Erythroblast (primary cell): Measurements from ENCODE around the gene ANO1.

ENCODE experiments used
- GATA1 ChIP-seq: IDR thresholded peaks from 2 replicates; pipeline ENCODE4 v1.6.1; 2011; ENCODE audit warnings: low read depth, mild to moderate bottlenecking, control low read depth, low read length, moderate library complexity
- POLR2A ChIP-seq: IDR thresholded peaks from 2 replicates; pipeline ENCODE4 v1.6.1; 2011; ENCODE audit warnings: mild to moderate bottlenecking, low read length

GRCh38 chr11:70170596-70171210 is 92.6 kb downstream of the ANO1 start:
- TF ChIP-seq POLR2A (no peak), GATA1 (no peak)
